GM10266 (cell line): ENCODE data around the gene RTEL1.

ENCODE experiments used
- DNase-seq: peaks from one replicate; pipeline ENCODE4 v3.0.0; 2012; ENCODE audit errors: extremely low spot score
- TF ChIP-seq, protein P1 (sequence below): IDR thresholded peaks from 2 replicates; pipeline ENCODE4 v1.5.1; 2012; ENCODE audit warnings: mild to moderate bottlenecking, low read depth; ENCODE audit not compliant: control insufficient read depth, insufficient read depth; ENCODE audit errors: missing control alignments

The RTEL1 gene

DNA sequence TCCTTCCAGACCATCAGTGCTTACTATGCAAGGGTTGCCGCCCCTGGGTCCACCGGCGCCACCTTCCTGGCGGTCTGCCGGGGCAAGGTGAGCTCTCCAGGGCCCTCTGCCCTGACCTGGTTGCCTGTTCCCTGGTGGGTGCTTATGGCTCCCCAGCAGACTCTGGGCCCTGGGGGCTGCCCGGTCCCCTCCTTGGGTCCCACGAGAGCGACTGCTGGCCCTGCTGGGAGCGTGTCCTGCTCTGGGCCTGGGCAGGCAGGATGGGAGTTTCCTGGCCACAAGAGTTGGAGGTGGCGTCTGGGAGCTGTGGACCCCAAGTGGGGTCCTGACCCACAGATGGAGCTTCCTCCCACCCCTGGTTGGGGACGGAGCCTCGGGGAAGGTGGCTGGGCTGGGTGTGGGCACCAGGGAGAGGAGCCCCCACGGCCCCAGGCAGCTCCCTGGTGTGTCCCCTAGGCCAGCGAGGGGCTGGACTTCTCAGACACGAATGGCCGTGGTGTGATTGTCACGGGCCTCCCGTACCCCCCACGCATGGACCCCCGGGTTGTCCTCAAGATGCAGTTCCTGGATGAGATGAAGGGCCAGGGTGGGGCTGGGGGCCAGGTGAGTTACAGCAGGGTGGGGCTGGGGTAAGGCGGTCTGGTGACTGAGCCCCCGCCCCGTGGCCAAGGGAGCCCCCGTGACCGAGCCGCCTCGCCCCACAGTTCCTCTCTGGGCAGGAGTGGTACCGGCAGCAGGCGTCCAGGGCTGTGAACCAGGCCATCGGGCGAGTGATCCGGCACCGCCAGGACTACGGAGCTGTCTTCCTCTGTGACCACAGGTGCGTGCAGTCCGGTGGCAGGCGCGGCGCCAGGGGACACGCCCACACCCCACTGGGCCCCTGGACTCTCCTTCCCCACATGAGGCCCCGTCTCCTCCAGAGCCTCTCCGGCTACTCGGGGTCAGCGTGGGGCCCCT lies 31.2 kb downstream of the RTEL1 start:
- TF ChIP-seq, protein P1, sequence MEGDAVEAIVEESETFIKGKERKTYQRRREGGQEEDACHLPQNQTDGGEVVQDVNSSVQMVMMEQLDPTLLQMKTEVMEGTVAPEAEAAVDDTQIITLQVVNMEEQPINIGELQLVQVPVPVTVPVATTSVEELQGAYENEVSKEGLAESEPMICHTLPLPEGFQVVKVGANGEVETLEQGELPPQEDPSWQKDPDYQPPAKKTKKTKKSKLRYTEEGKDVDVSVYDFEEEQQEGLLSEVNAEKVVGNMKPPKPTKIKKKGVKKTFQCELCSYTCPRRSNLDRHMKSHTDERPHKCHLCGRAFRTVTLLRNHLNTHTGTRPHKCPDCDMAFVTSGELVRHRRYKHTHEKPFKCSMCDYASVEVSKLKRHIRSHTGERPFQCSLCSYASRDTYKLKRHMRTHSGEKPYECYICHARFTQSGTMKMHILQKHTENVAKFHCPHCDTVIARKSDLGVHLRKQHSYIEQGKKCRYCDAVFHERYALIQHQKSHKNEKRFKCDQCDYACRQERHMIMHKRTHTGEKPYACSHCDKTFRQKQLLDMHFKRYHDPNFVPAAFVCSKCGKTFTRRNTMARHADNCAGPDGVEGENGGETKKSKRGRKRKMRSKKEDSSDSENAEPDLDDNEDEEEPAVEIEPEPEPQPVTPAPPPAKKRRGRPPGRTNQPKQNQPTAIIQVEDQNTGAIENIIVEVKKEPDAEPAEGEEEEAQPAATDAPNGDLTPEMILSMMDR = no peak
- no peak for DNase-seq

DNA sequence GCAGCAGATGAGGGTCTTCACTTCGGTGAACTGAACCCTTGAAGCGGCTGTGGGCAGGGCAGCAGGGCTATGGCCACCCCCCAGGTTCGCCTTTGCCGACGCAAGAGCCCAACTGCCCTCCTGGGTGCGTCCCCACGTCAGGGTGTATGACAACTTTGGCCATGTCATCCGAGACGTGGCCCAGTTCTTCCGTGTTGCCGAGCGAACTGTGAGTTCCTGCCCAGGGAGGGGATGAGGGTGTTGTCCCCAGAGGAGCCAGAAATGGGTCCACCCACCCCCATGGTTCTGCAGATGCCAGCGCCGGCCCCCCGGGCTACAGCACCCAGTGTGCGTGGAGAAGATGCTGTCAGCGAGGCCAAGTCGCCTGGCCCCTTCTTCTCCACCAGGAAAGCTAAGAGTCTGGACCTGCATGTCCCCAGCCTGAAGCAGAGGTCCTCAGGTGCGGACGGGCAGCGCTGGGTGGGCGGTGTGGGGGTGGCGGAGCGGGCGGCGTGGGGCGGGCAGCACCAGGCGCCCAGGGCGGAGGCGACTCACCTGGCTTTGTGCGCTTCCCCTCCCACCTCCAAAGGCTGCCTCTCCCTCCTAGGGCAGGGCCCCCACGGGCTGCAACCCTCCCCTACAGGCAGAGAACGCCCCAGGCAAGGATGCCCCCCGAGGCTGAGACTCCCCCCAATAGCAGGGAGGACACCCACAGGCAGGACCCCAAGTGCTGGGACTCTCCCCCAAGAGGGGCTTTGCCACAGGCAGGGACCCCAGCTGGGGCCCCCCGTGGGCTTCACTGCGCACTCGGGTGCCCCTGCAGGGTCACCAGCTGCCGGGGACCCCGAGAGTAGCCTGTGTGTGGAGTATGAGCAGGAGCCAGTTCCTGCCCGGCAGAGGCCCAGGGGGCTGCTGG lies 32.1 kb downstream of the RTEL1 start:
- DNase-seq = no peak
- TF ChIP-seq, protein P1 = no peak

DNA sequence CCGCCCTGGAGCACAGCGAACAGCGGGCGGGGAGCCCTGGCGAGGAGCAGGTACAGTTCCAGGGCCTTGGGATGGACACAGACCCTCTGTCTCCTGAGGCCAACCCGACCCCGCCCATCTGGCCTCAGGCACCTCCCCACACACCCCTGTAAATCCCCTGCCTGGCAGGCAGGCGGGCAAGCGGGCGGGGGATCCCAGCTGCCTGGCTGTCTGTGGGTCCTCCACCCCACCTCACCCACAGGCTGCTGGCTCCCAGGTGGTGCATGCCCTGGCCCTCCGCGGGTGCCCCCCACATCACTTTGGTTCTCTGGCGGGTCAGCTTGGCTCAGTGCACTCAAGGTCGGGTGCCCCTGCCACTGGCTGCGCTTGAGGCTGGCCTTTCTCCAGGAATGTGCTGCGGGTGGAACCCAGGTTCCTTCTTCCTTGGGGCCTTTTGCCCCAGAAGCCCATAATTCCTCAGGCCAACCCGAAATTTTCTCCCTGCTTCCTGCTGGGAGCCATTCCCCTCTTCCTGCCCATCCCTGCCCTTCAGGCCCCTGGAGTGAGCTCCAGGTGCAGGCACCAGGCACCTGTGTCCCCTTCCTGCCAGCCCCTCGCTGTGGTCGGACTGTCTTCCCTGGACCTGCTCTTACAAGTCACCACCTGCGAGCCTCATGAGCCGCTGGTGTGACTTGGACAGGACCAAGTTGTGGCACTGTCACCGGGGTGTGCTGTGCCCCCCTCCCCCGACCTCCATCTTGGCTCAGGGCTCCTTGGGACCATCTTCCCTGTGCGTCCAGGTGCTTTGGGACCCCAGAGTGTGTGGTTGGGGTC lies 33.0 kb downstream of the RTEL1 start:
- TF ChIP-seq, protein P1 = no peak
- peak; percentile 54 for DNase-seq

- DNase-seq = no peak
Observed at GRCh38 chr20:63691711-63692435, 33.8 kb downstream of the RTEL1 start.

GRCh38 chr20:63692436-63693082 lies 34.4 kb downstream of the RTEL1 start:
- no peak for DNase-seq
- TF ChIP-seq, protein P1 = no peak

More at GRCh38 chr20:63691711-63692435, 33.8 kb downstream of the RTEL1 start:
- TF ChIP-seq, protein P1 = no peak

DNA sequence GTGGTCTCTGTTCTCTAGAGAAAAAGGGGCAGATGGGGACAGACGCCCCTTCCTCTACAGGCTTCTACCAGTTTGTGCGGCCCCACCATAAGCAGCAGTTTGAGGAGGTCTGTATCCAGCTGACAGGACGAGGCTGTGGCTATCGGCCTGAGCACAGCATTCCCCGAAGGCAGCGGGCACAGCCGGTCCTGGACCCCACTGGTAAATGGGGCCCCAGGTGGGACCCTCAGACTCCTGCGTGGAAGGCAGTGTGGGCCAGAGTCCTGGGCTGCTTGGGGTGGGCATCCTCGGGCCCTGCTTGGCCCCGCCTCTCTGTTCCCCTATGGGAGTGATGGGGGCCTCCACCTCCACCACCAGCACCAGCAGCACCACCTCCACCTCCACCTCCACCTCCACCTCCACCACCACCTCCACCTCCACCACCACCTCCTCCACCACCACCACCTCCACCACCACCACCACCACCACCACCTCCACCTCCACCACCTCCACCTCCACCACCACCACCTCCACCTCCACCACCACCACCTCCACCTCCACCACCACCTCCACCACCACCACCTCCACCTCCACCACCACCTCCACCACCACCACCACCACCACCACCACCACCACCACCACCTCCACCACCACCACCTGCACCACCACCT lies 35.1 kb downstream of the RTEL1 start:
- DNase-seq = no peak

More for the DNA sequence above, 35.1 kb downstream of the RTEL1 start:
- TF ChIP-seq, protein P1 = no peak
